KOPT-K1 (cell line): Measurements from ENCODE around the gene NUP210.

ENCODE experiments used
- H3K27ac ChIP-seq: fragments of 200-600 bp; sonication (generic); 2 replicates; pipeline ENCODE4 v1.5.1; 2016; ENCODE audit warnings: antibody characterized with exemption, mild to moderate bottlenecking, low read depth, low read length; ENCODE audit not compliant: poor library complexity, severe bottlenecking
- H3K36me3 ChIP-seq: fragments of 200-600 bp; sonication (generic); 2 replicates; pipeline ENCODE4 v1.5.1; 2017; ENCODE audit warnings: antibody characterized with exemption, mild to moderate bottlenecking, low read length, moderate library complexity; ENCODE audit not compliant: insufficient read depth
- H3K9me3 ChIP-seq: fragments of 200-600 bp; sonication (generic); 2 replicates; pipeline ENCODE4 v1.5.1; 2017; ENCODE audit warnings: antibody characterized with exemption, low read length, mild to moderate bottlenecking; ENCODE audit not compliant: insufficient read depth, poor library complexity, severe bottlenecking

NUP210 gene

GRCh38 chr3:13404626-13405452, 15.3 kb downstream of the NUP210 start:
- H3K9me3 ChIP-seq: peaks cover 30% of the 10 kb centered on the region
- H3K27ac ChIP-seq: no peak overlapping the region
- peaks cover 84% of the 10 kb centered on the region for H3K36me3 ChIP-seq

GRCh38 chr3:13403847-13404246, 16.3 kb downstream of the NUP210 start:
- no peak overlapping the region for H3K27ac ChIP-seq
- peaks cover 21% of the 10 kb centered on the region for H3K9me3 ChIP-seq
- H3K36me3 ChIP-seq: peaks cover 84% of the 10 kb centered on the region

GRCh38 chr3:13403213-13403819, 16.8 kb downstream of the NUP210 start:
- peaks cover 84% of the 10 kb centered on the region for H3K36me3 ChIP-seq
- H3K27ac ChIP-seq: no peak overlapping the region

GRCh38 chr3:13401149-13401548, 19.0 kb downstream of the NUP210 start:
- H3K36me3 ChIP-seq: peaks cover 86% of the 10 kb centered on the region
- no peak overlapping the region for H3K27ac ChIP-seq

More at GRCh38 chr3:13403213-13403819, 16.8 kb downstream of the NUP210 start:
- peaks cover 16% of the 10 kb centered on the region for H3K9me3 ChIP-seq

GRCh38 chr3:13400114-13400673, 19.9 kb downstream of the NUP210 start:
- Histone ChIP-seq H3K9me3 (peaks cover 10% of the 10 kb centered on the region), H3K36me3 (peaks cover 92% of the 10 kb centered on the region), H3K27ac (no peak overlapping the region)

More at GRCh38 chr3:13401149-13401548, 19.0 kb downstream of the NUP210 start:
- peaks cover 10% of the 10 kb centered on the region for H3K9me3 ChIP-seq

GRCh38 chr3:13399603-13400002, 20.5 kb downstream of the NUP210 start:
- H3K27ac ChIP-seq: no peak overlapping the region

GRCh38 chr3:13397316-13397715, 22.8 kb downstream of the NUP210 start:
- H3K36me3 ChIP-seq: peaks cover 93% of the 10 kb centered on the region
- H3K9me3 ChIP-seq: no peaks in the 10 kb centered on the region
- H3K27ac ChIP-seq: no peak overlapping the region

More at GRCh38 chr3:13399603-13400002, 20.5 kb downstream of the NUP210 start:
- Histone ChIP-seq H3K9me3 (peaks cover 10% of the 10 kb centered on the region), H3K36me3 (peaks cover 92% of the 10 kb centered on the region)

- peaks cover 100% of the 10 kb centered on the region for H3K36me3 ChIP-seq
- no peak overlapping the region for H3K27ac ChIP-seq
- H3K9me3 ChIP-seq: no peaks in the 10 kb centered on the region
These were observed 25.8 kb downstream of the NUP210 start for GRCh38 chr3:13394363-13394762.

- Histone ChIP-seq H3K27ac (no peak overlapping the region), H3K9me3 (no peaks in the 10 kb centered on the region), H3K36me3 (peaks cover 100% of the 10 kb centered on the region)
These were observed 26.4 kb downstream of the NUP210 start for GRCh38 chr3:13393427-13394360.

GRCh38 chr3:13391308-13391707, 28.8 kb downstream of the NUP210 start:
- H3K27ac ChIP-seq: no peak overlapping the region
- H3K9me3 ChIP-seq: no peaks in the 10 kb centered on the region
- H3K36me3 ChIP-seq: peaks cover 100% of the 10 kb centered on the region

GRCh38 chr3:13389378-13389777, 30.7 kb downstream of the NUP210 start:
- Histone ChIP-seq H3K27ac (no peak overlapping the region), H3K36me3 (peaks cover 100% of the 10 kb centered on the region), H3K9me3 (no peaks in the 10 kb centered on the region)

GRCh38 chr3:13388816-13389215, 31.3 kb downstream of the NUP210 start:
- H3K36me3 ChIP-seq: peaks cover 100% of the 10 kb centered on the region
- H3K9me3 ChIP-seq: no peaks in the 10 kb centered on the region
- no peak overlapping the region for H3K27ac ChIP-seq

GRCh38 chr3:13385373-13385965, 34.7 kb downstream of the NUP210 start:
- Histone ChIP-seq H3K36me3 (peaks cover 100% of the 10 kb centered on the region), H3K27ac (no peak overlapping the region), H3K9me3 (no peaks in the 10 kb centered on the region)

GRCh38 chr3:13380971-13381370, 39.2 kb downstream of the NUP210 start:
- H3K27ac ChIP-seq: no peak overlapping the region
- H3K9me3 ChIP-seq: no peaks in the 10 kb centered on the region
- H3K36me3 ChIP-seq: peaks cover 100% of the 10 kb centered on the region
